H9 (cell line): ENCODE results near the gene TMEM39A. TPM values are rescaled to one million over a fixed set of nuclear protein-coding genes. Genes with fewer than 3 reads are reported as not detected.

ENCODE experiments used
- DNase-seq: peaks from one replicate; pipeline ENCODE4 v3.0.0-alpha.2; 2017
- H2AFZ ChIP-seq: one replicate; pipeline ENCODE4 v1.6.1; 2013; ENCODE audit warnings: mild to moderate bottlenecking, low read length, control low read depth, moderate library complexity
- H2AK5ac ChIP-seq: 2 replicates; pipeline ENCODE4 v1.6.1; 2013; ENCODE audit warnings: low read length, control low read depth, mixed read lengths; ENCODE audit not compliant: insufficient read length
- H2BK120ac ChIP-seq: one replicate; pipeline ENCODE4 v1.6.1; 2013; ENCODE audit warnings: low read depth, mild to moderate bottlenecking, low read length, control low read depth, inconsistent platforms; ENCODE audit not compliant: poor library complexity, severe bottlenecking
- H2BK12ac ChIP-seq: 2 replicates; pipeline ENCODE4 v1.6.1; 2013; ENCODE audit warnings: low read length, control low read depth, mixed read lengths, low read depth; ENCODE audit not compliant: insufficient read length
- H2BK15ac ChIP-seq: 2 replicates; pipeline ENCODE4 v1.6.1; 2013; ENCODE audit warnings: low read depth, low read length, control low read depth
- H2BK20ac ChIP-seq: one replicate; pipeline ENCODE4 v1.6.1; 2013; ENCODE audit warnings: low read depth, mild to moderate bottlenecking, low read length, control low read depth, inconsistent platforms; ENCODE audit not compliant: poor library complexity, severe bottlenecking
- H2BK5ac ChIP-seq: 2 replicates; pipeline ENCODE4 v1.6.1; 2013; ENCODE audit warnings: low read length, control low read depth, mixed read lengths; ENCODE audit not compliant: insufficient read length
- H3K14ac ChIP-seq: 2 replicates; pipeline ENCODE4 v1.6.1; 2013; ENCODE audit warnings: low read length, control low read depth; ENCODE audit not compliant: insufficient read depth
- H3K18ac ChIP-seq: 2 replicates; pipeline ENCODE4 v1.6.1; 2013; ENCODE audit warnings: low read depth, mild to moderate bottlenecking, mixed read lengths, low read length, control low read depth; ENCODE audit not compliant: insufficient read length
- H3K23ac ChIP-seq: 2 replicates; pipeline ENCODE4 v1.6.1; 2013; ENCODE audit warnings: low read length, control low read depth, mixed read lengths, low read depth; ENCODE audit not compliant: insufficient read length
- H3K23me2 ChIP-seq: 2 replicates; pipeline ENCODE4 v1.6.1; 2013; ENCODE audit warnings: low read depth, mild to moderate bottlenecking, mixed read lengths, low read length, control low read depth; ENCODE audit not compliant: insufficient read length, poor library complexity, severe bottlenecking
- H3K27ac ChIP-seq: 2 replicates; pipeline ENCODE4 v1.5.1; 2013; ENCODE audit warnings: low read length, control low read depth, mixed read lengths, low read depth; ENCODE audit not compliant: insufficient read length
- H3K27me3 ChIP-seq: 2 replicates; pipeline ENCODE4 v1.6.1; 2013; ENCODE audit warnings: low read length, control low read depth, inconsistent platforms; ENCODE audit not compliant: insufficient read depth
- H3K4ac ChIP-seq: 2 replicates; pipeline ENCODE4 v1.6.1; 2013; ENCODE audit warnings: low read depth, mild to moderate bottlenecking, control low read depth, inconsistent platforms, low read length, moderate library complexity
- H3K4me1 ChIP-seq: 2 replicates; pipeline ENCODE4 v1.6.1; 2013; ENCODE audit warnings: low read length, control low read depth, inconsistent platforms; ENCODE audit not compliant: insufficient read depth
- H3K4me2 ChIP-seq: 2 replicates; pipeline ENCODE4 v1.6.1; 2013; ENCODE audit warnings: low read length, control low read depth, mixed read lengths; ENCODE audit not compliant: insufficient read length, insufficient read depth
- H3K56ac ChIP-seq: 2 replicates; pipeline ENCODE4 v1.6.1; 2013; ENCODE audit warnings: low read depth, mild to moderate bottlenecking, mixed read lengths, low read length, control low read depth; ENCODE audit not compliant: insufficient read length
- H3K79me1 ChIP-seq: 2 replicates; pipeline ENCODE4 v1.6.1; 2013; ENCODE audit warnings: low read depth, mild to moderate bottlenecking, moderate library complexity, low read length, control low read depth, inconsistent platforms; ENCODE audit not compliant: insufficient read depth, poor library complexity, severe bottlenecking
- H3K79me2 ChIP-seq: 2 replicates; pipeline ENCODE4 v1.6.1; 2013; ENCODE audit warnings: low read length, control low read depth, inconsistent platforms; ENCODE audit not compliant: insufficient read depth
- H3K9ac ChIP-seq: 2 replicates; pipeline ENCODE4 v1.6.1; 2013; ENCODE audit warnings: low read length, control low read depth, mixed read lengths; ENCODE audit not compliant: insufficient read length; ENCODE audit errors: extremely low read depth
- H3K9me3 ChIP-seq: one replicate; pipeline ENCODE4 v1.6.1; 2013; ENCODE audit warnings: low read depth, low read length, inconsistent platforms; ENCODE audit not compliant: control insufficient read depth
- H3T11ph ChIP-seq: one replicate; pipeline ENCODE4 v1.6.1; 2013; ENCODE audit warnings: mild to moderate bottlenecking, low read length, control low read depth, inconsistent platforms
- H4K20me1 ChIP-seq: one replicate; pipeline ENCODE4 v1.6.1; 2013; ENCODE audit not compliant: control insufficient read depth, insufficient read length, insufficient read depth
- H4K5ac ChIP-seq: 2 replicates; pipeline ENCODE4 v1.6.1; 2013; ENCODE audit warnings: low read depth, mild to moderate bottlenecking, mixed read lengths, low read length, control low read depth; ENCODE audit not compliant: insufficient read length
- H4K8ac ChIP-seq: replicated peaks from 2 replicates; pipeline ENCODE4 v1.6.1; 2013; ENCODE audit warnings: low read length, control low read depth, mixed read lengths, low read depth; ENCODE audit not compliant: insufficient read length
- H4K91ac ChIP-seq: 2 replicates; pipeline ENCODE4 v1.6.1; 2013; ENCODE audit warnings: low read depth, mild to moderate bottlenecking, moderate library complexity, mixed read lengths, low read length, control low read depth; ENCODE audit not compliant: insufficient read length
- H3K27ac Mint-ChIP-seq, 3 experiments: 2 replicates in 2 of 3; 3 replicates in 1 of 3; pipeline ENCODE4 v1.8.0; 2020 to 2021; ENCODE audit warnings: mixed read lengths in 3 of 3, mild to moderate bottlenecking in 1 of 3, moderate library complexity in 1 of 3
- H3K27me3 Mint-ChIP-seq: 2 replicates; pipeline ENCODE4 v1.8.0; 2021; ENCODE audit warnings: low read depth, mild to moderate bottlenecking, moderate library complexity, mixed read lengths
- H3K36me3 Mint-ChIP-seq, 3 experiments: 2 replicates in 2 of 3; 3 replicates in 1 of 3; pipeline ENCODE4 v1.8.0; 2020 to 2021; ENCODE audit warnings: low read depth in 3 of 3, mixed read lengths in 3 of 3; ENCODE audit not compliant: insufficient read depth in 1 of 3
- H3K4me1 Mint-ChIP-seq, 2 experiments: 2 replicates each; pipeline ENCODE4 v1.8.0; 2020; ENCODE audit warnings: mixed read lengths in 2 of 2
- H3K4me3 Mint-ChIP-seq, 2 experiments: 2 replicates in 1 of 2; 3 replicates in 1 of 2; pipeline ENCODE4 v1.8.0; 2020 to 2021; ENCODE audit warnings: mild to moderate bottlenecking in 2 of 2, mixed read lengths in 2 of 2, moderate library complexity in 1 of 2
- H3K9me3 Mint-ChIP-seq, 2 experiments: 2 replicates in 1 of 2; 3 replicates in 1 of 2; pipeline ENCODE4 v1.8.0; 2020; ENCODE audit warnings: mild to moderate bottlenecking in 2 of 2, mixed read lengths in 2 of 2, moderate library complexity in 1 of 2
- WGBS: extraction: QIAGEN DNeasy Blood & Tissue Kit; methylation state at CpG from one replicate; pipeline ENCODE4 v1.1.7; 2013; ENCODE audit warnings: missing lambda C conversion rate, low lambda C conversion rate, mixed read lengths; ENCODE audit not compliant: insufficient read length; ENCODE audit errors: extremely low coverage; 5-methylcytosine and 5-hydroxymethylcytosine counted together
- total RNA-seq: library from RNA; stranded (reverse); gene quantifications from 2 replicates; pipeline ENCODE4 v1.2.1, GENCODE V29; 2021
- TF ChIP-seq, protein P1 (sequence below): fragments of 200-600 bp; sonication (generic); conservative IDR thresholded peaks from 3 replicates; pipeline ENCODE4 v1.8.0; 2021; ENCODE audit warnings: antibody characterized with exemption, mild to moderate bottlenecking

The TMEM39A gene
- total RNA-seq, 1 experiment from 2014 or later, result 45.0 TPM

DNA sequence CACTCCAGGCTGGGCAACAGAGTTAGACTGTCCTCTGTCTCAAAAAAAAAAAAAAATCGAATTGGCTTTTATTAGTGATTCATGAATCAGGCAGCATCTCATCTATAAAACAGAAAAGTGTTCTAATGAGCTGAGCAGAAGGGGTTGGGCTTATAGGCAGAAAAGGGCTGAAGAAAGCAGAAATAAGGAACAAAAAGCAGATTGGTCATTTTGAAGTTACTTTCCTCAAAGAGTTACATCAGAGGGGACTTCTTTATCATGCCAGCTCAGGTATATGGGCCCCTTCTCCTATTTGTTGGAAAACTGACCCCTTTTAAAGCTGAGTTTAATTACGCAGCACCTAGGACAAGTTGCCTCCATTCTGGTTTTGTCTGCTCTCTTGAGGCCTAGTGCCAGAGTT lies 4.6 kb upstream of the TMEM39A start:
- H3K27me3 Mint-ChIP-seq, result no peaks in the 10 kb centered on the region; the same call in 1 of the 2 replicates
- Histone ChIP-seq H3K27me3 (no peaks in the 10 kb centered on the region), H2AK5ac (no peak overlapping the region), H3K14ac (no peak overlapping the region), H3K23me2 (peaks cover 4% of the 10 kb centered on the region), H3K79me2 (peaks cover 1% of the 10 kb centered on the region; the same call in 1 of the 2 replicates), H2BK20ac (no peak overlapping the region), H3K9me3 (no peaks in the 10 kb centered on the region), H4K8ac (no peak overlapping the region), H2BK12ac (no peak overlapping the region), H3K56ac (no peak overlapping the region), H2BK5ac (no peak overlapping the region), H4K91ac (no peak overlapping the region), H4K20me1 (no peaks in the 10 kb centered on the region), H3K27ac (no peak overlapping the region), H3T11ph (no peak overlapping the region), H3K18ac (no peak overlapping the region), H2AFZ (no peak overlapping the region), H2BK120ac (no peak overlapping the region), H3K4me2 (peak overlapping the region; percentile 86), H3K9ac (peak overlapping the region; percentile 18), H3K4me1 (peaks cover 3% of the 10 kb centered on the region; the same call in 1 of the 2 replicates), H3K23ac (no peak overlapping the region), H3K79me1 (peaks cover 5% of the 10 kb centered on the region), H2BK15ac (no peak overlapping the region), H3K4ac (no peak overlapping the region), H4K5ac (no peak overlapping the region)
- TF ChIP-seq, protein P1, sequence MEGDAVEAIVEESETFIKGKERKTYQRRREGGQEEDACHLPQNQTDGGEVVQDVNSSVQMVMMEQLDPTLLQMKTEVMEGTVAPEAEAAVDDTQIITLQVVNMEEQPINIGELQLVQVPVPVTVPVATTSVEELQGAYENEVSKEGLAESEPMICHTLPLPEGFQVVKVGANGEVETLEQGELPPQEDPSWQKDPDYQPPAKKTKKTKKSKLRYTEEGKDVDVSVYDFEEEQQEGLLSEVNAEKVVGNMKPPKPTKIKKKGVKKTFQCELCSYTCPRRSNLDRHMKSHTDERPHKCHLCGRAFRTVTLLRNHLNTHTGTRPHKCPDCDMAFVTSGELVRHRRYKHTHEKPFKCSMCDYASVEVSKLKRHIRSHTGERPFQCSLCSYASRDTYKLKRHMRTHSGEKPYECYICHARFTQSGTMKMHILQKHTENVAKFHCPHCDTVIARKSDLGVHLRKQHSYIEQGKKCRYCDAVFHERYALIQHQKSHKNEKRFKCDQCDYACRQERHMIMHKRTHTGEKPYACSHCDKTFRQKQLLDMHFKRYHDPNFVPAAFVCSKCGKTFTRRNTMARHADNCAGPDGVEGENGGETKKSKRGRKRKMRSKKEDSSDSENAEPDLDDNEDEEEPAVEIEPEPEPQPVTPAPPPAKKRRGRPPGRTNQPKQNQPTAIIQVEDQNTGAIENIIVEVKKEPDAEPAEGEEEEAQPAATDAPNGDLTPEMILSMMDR, result no peak
- peak overlapping the region; percentile 73 to 98 (median 88); a peak in 4 of 7 replicates for H3K27ac Mint-ChIP-seq
- H3K36me3 Mint-ChIP-seq, result peaks cover 2 to 16% (median 15%) of the 10 kb centered on the region in 3 experiments
- no peak for DNase-seq
- no CpG with 5 or more reads among the region's 2 CpGs for WGBS
- H3K9me3 Mint-ChIP-seq, result no peaks in the 10 kb centered on the region; a peak in 1 of 5 replicates
- H3K4me3 Mint-ChIP-seq, result peak overlapping the region; percentile 83 to 96
- peaks cover 23 to 26% of the 10 kb centered on the region in 2 experiments for H3K4me1 Mint-ChIP-seq
